Spleen (tissue), 7 donors: ENCODE measurements around the gene CTTN.

Source experiments
- POLR2A ChIP-seq, 3 donors: fragments of 450-650 bp; IDR thresholded peaks; one replicate each; pipeline ENCODE4 v1.5.1; 2017; ENCODE audit warnings: antibody characterized with exemption in 3 of 3, mild to moderate bottlenecking in 1 of 3
- POLR2AphosphoS5 ChIP-seq, 3 donors: sonication (generic); formaldehyde crosslinking; IDR thresholded peaks; one replicate each; pipeline ENCODE4 v1.5.1; 2017; ENCODE audit warnings: antibody characterized with exemption in 3 of 3
- TF ChIP-seq, protein P1 (sequence below), 11 experiments: fragments of 200-600 bp in 7 of 11; fragments of 450-650 bp in 4 of 11; sonication (generic) in 4 of 11; IDR thresholded peaks in 8 of 11; conservative IDR thresholded peaks in 3 of 11; 1 replicate in 7 of 11; 2 replicates in 4 of 11; pipeline versions ENCODE4 v1.4.0 to v1.8.0; 2016 to 2021; ENCODE audit warnings: antibody characterized with exemption in 11 of 11, inconsistent platforms in 4 of 11, mild to moderate bottlenecking in 1 of 11
- donor health status: DM: no; HTN: no; CAD: no; lungs with moderate emphysema.
- donor health status: DM: no; HTN: no; CAD: no.
- donor health status: DM: no; HTN: no; CAD: no.

DNA sequence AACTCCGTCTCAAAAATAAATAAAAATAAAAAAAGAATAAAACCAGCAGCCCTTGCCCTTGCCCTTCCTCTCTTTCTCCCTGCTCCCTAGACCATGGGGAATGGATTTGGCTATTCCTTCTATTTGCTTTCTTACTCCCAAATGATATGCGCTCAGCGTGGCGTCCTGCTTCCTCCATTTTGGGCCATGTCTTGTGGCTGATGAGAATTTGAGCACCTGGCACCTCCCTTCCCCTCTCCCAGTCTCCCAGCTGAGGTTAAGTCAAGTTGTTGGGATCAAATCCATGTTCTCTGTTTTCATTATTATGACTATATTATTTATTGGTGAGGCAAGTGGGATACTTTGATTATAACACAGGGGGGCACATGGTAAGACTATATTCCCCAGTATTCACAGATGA, 10.8 kb upstream of the CTTN start:
- TF ChIP-seq POLR2A (IDR thresholded peaks at IDR 0.05) (no peak), POLR2AphosphoS5 (IDR thresholded peaks at IDR 0.05) (no peak)
- TF ChIP-seq, protein P1, sequence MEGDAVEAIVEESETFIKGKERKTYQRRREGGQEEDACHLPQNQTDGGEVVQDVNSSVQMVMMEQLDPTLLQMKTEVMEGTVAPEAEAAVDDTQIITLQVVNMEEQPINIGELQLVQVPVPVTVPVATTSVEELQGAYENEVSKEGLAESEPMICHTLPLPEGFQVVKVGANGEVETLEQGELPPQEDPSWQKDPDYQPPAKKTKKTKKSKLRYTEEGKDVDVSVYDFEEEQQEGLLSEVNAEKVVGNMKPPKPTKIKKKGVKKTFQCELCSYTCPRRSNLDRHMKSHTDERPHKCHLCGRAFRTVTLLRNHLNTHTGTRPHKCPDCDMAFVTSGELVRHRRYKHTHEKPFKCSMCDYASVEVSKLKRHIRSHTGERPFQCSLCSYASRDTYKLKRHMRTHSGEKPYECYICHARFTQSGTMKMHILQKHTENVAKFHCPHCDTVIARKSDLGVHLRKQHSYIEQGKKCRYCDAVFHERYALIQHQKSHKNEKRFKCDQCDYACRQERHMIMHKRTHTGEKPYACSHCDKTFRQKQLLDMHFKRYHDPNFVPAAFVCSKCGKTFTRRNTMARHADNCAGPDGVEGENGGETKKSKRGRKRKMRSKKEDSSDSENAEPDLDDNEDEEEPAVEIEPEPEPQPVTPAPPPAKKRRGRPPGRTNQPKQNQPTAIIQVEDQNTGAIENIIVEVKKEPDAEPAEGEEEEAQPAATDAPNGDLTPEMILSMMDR (IDR thresholded peaks at IDR 0.05 in 8 of 11, conservative IDR thresholded peaks at IDR 0.05 in 3 of 11): no peak
